ENCODE measurements around the gene PAX7.

The PAX7 gene

GRCh38 chr1:18629659-18630510 lies 761 bp upstream of the PAX7 start:
- Histone ChIP-seq H3K4me3 (IDR thresholded peaks at IDR 0.05; ENCODE audit: insufficient read depth, low read depth, low read length) (no peak overlapping the region), H3K9ac (no peak overlapping the region), H3K27me3 (ENCODE audit: insufficient read depth, low read depth) (peaks cover 24% of the 10 kb centered on the region), H3K79me2 (ENCODE audit: insufficient read depth, low read depth) (no peaks in the 10 kb centered on the region), H3K4me1 (ENCODE audit: low read depth, poor library complexity, severe bottlenecking) (no peaks in the 10 kb centered on the region), H2AFZ (ENCODE audit: low read depth) (no peak overlapping the region), H3K27ac (no peak overlapping the region), H4K20me1 (ENCODE audit: insufficient read depth) (no peaks in the 10 kb centered on the region), H3K4me2 (no peak overlapping the region), H3K36me3 (ENCODE audit: insufficient read depth) (no peaks in the 10 kb centered on the region)
- TF ChIP-seq CTCF (conservative IDR thresholded peaks at IDR 0.05; ENCODE audit: low read depth, low read length): no peak

GRCh38 chr1:18631496-18632217 lies 1.0 kb downstream of the PAX7 start:
- TF ChIP-seq CTCF (conservative IDR thresholded peaks at IDR 0.05; ENCODE audit: low read depth, low read length): no peak
- Histone ChIP-seq H3K79me2 (ENCODE audit: insufficient read depth, low read depth) (no peaks in the 10 kb centered on the region), H4K20me1 (ENCODE audit: insufficient read depth) (no peaks in the 10 kb centered on the region), H3K4me2 (no peak overlapping the region), H2AFZ (ENCODE audit: low read depth) (no peak overlapping the region), H3K27me3 (ENCODE audit: insufficient read depth, low read depth) (peaks cover 28% of the 10 kb centered on the region; the same call in 1 of the 2 replicates), H3K4me1 (ENCODE audit: low read depth, poor library complexity, severe bottlenecking) (no peaks in the 10 kb centered on the region), H3K4me3 (IDR thresholded peaks at IDR 0.05; ENCODE audit: insufficient read depth, low read depth, low read length) (no peak overlapping the region), H3K36me3 (ENCODE audit: insufficient read depth) (no peaks in the 10 kb centered on the region), H3K27ac (no peak overlapping the region), H3K9ac (no peak overlapping the region)

GRCh38 chr1:18632218-18632588 lies 1.6 kb downstream of the PAX7 start:
- no peak overlapping the region for H3K9ac ChIP-seq
- no peak overlapping the region for H3K27ac ChIP-seq
- H3K27me3 ChIP-seq (ENCODE audit: insufficient read depth, low read depth): peaks cover 30% of the 10 kb centered on the region; the same call in 1 of the 2 replicates
- H3K79me2 ChIP-seq (ENCODE audit: insufficient read depth, low read depth): no peaks in the 10 kb centered on the region
- H3K36me3 ChIP-seq (ENCODE audit: insufficient read depth): no peaks in the 10 kb centered on the region
- no peak overlapping the region for H2AFZ ChIP-seq (ENCODE audit: low read depth)
- no peak for TF ChIP-seq CTCF (conservative IDR thresholded peaks at IDR 0.05; ENCODE audit: low read depth, low read length)
- H3K4me1 ChIP-seq (ENCODE audit: low read depth, poor library complexity, severe bottlenecking): no peaks in the 10 kb centered on the region
- no peak overlapping the region for H3K4me3 ChIP-seq (IDR thresholded peaks at IDR 0.05; ENCODE audit: insufficient read depth, low read depth, low read length)
- H4K20me1 ChIP-seq (ENCODE audit: insufficient read depth): no peaks in the 10 kb centered on the region
- H3K4me2 ChIP-seq: no peak overlapping the region

GRCh38 chr1:18632783-18633421 lies 2.3 kb downstream of the PAX7 start:
- Histone ChIP-seq H2AFZ (ENCODE audit: low read depth) (no peak overlapping the region), H3K4me2 (no peak overlapping the region), H3K4me1 (ENCODE audit: low read depth, poor library complexity, severe bottlenecking) (no peaks in the 10 kb centered on the region), H3K4me3 (IDR thresholded peaks at IDR 0.05; ENCODE audit: insufficient read depth, low read depth, low read length) (no peak overlapping the region), H4K20me1 (ENCODE audit: insufficient read depth) (no peaks in the 10 kb centered on the region), H3K27ac (no peak overlapping the region), H3K27me3 (ENCODE audit: insufficient read depth, low read depth) (peaks cover 31% of the 10 kb centered on the region; the same call in 1 of the 2 replicates), H3K79me2 (ENCODE audit: insufficient read depth, low read depth) (no peaks in the 10 kb centered on the region), H3K9ac (no peak overlapping the region), H3K36me3 (ENCODE audit: insufficient read depth) (no peaks in the 10 kb centered on the region)
- no peak for TF ChIP-seq CTCF (conservative IDR thresholded peaks at IDR 0.05; ENCODE audit: low read depth, low read length)

Measured in KMS-11 (cell line).